ENCODE results near the gene RBMY1E. TPM values are rescaled to one million over a fixed set of nuclear protein-coding genes. Genes with fewer than 3 reads are reported as not detected.
"Not testable (repeated sequence)": the region's sequence is repeated elsewhere in the genome, so short reads cannot be mapped to it uniquely, and the experiment has no call there.

Gene RBMY1E
- not detected for polyA plus RNA-seq (2012; ENCODE audit: insufficient read length, low read depth)

DNA sequence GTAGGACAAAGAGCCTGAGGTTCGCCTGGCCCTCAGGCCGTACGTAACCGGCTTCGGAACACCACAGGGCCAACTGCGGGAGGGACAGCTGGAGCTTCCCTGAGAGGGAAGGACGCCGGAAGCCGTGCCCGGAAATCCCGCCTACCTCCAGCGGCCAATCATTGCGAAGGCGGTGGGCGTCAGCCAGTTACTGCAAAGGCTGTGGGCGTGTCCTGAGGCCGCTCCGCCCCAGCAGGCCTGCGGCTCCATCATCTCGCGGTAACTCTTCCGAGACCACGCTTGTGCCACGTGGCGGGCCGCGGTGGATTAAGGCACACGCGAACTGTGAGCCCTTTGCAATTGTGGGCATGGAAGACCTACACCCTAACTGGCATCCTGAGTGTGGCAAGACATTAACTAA lies at the start of gene RBMY1E:
Gene RBMY1E (minus strand): TSS at position 101 of the 400 bp plus-strand sequence. CDS start 1,978 bp downstream, outside the sequence.
- TF ChIP-seq SIN3A (IDR thresholded peaks at IDR 0.05; ENCODE audit: borderline replicate concordance, insufficient read depth, low read length); POLR2AphosphoS5 (IDR thresholded peaks at IDR 0.05; ENCODE audit: low read depth, low read length); REST (IDR thresholded peaks at IDR 0.05; ENCODE audit: insufficient read depth in 1 of 2, low read depth in 2 of 2, low read length in 2 of 2): not testable (repeated sequence)

DNA sequence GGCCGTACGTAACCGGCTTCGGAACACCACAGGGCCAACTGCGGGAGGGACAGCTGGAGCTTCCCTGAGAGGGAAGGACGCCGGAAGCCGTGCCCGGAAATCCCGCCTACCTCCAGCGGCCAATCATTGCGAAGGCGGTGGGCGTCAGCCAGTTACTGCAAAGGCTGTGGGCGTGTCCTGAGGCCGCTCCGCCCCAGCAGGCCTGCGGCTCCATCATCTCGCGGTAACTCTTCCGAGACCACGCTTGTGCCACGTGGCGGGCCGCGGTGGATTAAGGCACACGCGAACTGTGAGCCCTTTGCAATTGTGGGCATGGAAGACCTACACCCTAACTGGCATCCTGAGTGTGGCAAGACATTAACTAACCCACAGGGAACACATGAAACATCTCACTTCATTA lies 23.4 kb downstream of the RBMY1E start, which contains the start of gene RBMY1D:
Gene RBMY1D (minus strand): TSS at position 101 of the 400 bp plus-strand sequence. CDS start 2,013 bp downstream, outside the sequence.
- not testable (repeated sequence) for TF ChIP-seq TAF1 (IDR thresholded peaks at IDR 0.05; ENCODE audit: borderline replicate concordance, insufficient read depth, low read length); SIN3A (IDR thresholded peaks at IDR 0.05; ENCODE audit: borderline replicate concordance, insufficient read depth, low read length); FOXP2 (optimal IDR thresholded peaks at IDR 0.05; ENCODE audit: borderline replicate concordance, extremely low read depth, extremely low read length, insufficient read depth)
